ENCODE data around the gene LSM12.

LSM12 gene

GRCh38 chr17:43984521-43984920, 82.0 kb downstream of the LSM12 start:
- no peak for DNase-seq

All from inflammatory macrophage treated with lipopolysaccharide for 1 hour (primary cell).